GM19025 (cell line): ENCODE measurements around the gene GLT6D1.
"Not testable (repeated sequence)": the region's sequence is repeated elsewhere in the genome, so short reads cannot be mapped to it uniquely, and the experiment has no call there.

Source experiments
- ATAC-seq: cut with Tn5 transposase; IDR thresholded peaks from one replicate; pipeline ENCODE4 v1.9.1; 2021; ENCODE audit warnings: mild to moderate bottlenecking, low read depth, moderate library complexity; ENCODE audit not compliant: unreplicated experiment

Gene GLT6D1

DNA sequence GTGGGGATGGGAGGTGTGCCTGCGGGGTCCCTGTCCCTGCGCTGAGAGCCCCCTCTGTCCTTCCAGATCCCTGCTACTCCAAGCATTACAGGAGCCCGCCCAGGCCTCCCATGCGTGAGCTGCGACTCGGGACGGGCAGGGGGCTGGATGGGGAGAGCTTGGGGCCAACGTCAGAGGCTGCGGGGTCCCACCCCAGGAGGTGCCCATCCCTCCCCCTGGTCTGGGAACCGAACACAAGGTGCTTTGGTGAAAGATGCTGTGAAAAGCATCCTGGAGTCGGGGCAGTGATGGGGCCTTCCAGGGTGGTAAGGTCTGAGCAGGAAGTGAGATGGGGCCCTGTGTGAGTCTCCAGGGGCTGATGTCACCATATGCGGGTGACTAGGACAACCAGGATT lies 26.5 kb upstream of the GLT6D1 start:
- no peak for ATAC-seq

DNA sequence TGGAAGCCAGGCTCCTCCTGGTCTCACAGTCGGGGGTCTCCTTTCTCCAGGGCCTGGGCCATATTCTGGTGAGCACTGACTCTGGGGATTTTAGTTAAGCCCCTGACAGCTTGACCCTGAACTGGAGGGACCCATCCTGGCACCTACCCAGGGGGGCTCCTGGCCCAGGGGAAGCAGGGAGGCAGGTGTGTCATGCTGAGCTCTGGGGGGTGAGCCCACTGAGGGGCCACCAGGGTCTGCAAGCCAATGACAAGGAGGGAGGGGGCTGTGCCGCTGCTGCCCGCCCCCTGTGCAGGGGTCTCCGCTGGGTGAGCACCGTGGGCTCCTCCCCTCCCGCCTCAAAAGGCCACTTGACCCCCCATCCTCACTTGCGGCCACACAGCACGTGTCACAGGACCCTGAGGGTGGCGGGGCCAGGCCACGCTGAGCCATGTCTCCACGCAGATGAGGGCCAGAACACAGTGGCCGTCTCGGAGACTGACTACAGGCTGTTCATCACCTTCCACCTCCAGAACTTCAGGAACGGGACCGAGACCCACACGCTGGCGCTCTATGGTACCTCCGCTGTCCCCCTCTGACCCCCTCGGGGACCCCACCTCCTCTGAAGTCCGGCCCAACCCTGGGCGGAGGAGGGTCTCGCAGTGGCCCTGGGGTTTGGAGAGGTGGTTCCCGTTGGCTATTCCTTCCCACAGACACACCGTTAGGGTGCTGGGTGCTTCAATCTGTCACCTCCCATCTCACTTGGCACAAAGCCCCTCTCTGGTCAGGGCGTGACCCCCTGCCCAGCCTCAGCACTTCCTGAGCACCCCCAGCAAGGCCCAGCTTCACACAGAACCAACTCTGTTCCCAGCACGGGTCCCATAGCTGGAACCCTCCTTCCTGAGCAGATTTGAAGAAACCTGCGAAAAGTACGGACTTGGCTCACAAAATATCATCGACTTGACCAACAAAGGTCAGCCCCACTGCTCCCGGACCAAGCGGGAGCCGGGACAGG lies 25.8 kb upstream of the GLT6D1 start:
- ATAC-seq: no peak

DNA sequence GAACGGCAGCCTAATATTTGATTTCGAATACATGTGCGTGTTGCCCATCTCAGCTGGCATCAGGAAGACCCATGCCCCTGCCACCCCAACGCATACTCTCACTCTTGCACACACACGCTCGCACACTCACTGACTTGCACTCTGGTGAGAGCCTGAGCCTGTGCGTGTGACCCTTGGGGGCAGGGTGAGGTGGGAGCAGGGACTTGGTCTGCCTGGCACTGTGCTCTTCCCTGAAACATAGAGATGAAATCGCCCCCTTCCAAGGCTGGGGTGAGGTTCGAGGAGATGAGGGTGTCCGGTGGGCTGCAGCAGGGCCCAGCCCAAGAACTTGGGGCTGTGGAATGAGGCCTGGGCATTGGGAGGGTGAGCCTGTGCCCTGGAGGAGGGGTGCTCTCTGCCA lies 24.9 kb upstream of the GLT6D1 start:
- ATAC-seq: no peak

DNA sequence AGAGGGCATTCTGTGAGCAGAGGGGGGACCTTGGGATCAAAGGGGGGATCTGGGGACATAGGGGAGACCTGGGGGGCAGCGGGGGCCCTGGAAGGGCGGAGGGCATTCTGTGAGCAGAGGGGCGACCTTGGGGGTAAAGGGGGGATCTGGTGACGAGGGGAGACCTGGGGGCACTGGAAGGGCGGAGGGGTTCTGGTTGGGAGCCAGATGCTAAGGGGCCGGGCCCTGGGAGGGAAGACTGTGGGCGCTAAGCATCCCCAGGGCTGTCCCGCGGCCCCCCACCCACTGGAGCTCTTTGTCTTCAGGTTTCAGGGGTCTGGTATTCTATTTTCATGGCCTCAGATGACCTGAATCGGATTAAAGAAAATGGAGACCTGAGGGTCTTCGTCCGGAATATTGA lies 24.5 kb upstream of the GLT6D1 start:
- ATAC-seq: no peak

DNA sequence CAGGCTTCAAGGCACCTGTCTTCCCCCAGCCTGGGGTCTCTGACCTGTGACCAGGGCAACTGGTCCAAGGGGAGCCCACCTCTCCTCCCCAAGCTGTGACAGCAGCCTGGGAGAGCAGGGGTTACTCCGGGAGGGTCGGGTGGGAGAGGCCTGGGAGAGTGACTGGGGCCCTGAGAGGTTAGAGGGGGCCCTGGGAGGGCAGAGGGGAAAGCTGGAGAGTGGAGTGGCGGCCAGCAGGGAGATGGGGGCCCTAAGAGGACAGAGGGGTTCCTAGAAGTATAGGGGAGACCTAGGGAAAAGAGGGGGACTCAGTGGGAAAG lies 24.1 kb upstream of the GLT6D1 start:
- no peak for ATAC-seq

DNA sequence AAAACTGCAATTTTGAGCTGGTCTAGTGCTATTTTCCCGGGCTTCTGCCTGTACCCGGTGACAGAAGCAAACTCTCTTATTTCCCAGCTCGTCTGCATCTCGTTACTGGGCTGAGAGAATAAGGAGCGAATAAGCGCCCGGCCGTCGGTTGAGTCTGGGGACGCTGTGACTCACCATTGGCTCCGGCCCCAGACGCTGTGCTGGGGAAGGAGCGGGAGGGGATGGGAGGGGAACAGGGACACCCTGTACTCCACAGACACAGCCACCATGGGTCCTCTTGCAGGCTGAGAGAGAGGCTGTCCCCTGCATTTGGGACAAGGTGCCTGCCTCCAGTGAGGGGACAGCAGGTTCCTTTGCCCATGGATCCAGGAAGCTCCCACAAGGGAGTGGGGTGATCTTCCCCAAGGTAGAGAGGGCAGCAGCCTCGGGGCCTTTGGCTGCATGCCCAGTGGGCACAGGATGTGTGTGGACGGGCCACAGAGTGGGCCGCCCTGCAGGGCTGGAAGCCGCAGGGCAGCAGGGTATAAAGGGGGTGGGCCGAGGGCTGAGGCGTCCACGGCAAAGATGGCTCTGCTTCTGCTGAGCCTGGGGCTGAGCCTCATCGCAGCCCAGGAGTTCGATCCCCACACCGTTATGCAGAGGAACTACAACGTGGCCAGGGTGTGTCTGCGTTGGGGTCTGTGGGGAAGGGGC lies 23.6 kb upstream of the GLT6D1 start, which contains the start of gene LCN9:
LCN9 (plus strand) TSS at position 552 of the 693 bp plus-strand sequence; CDS start at position 565, 13 bp downstream.
- no peak for ATAC-seq

DNA sequence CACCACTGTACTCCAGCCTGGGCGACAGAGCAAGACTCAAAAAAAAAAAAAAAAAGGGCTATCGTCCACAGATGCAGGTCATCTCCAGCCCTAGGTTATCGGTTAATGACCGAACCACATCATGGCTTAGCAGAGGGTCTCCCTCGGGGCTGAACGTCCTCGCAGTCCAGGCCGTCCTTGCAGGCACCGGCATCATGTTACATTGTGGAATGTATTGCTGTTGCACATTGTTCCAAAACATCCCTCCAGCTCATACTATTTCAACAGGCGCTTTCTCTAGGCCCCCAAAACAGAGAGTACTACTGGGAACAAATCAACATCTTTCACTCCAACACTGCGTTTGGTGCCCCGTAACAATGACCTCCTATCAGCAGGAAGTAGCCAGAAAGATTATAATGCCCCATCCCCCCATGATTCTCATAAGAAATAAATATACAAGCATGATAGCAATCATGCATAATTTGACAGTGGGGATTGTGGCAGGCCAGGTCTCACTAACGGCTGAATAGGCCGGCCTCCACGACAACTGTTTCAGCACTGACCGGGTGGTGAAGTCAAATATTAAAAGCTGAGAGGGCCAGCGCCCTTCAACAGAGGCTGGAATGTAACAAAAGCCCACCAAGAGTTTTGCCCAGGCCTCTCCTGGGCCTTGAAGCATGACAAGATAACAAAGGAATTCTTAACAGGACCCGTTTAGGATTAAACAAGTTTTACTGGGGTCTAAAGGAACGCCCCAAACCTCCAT lies 22.6 kb upstream of the GLT6D1 start:
- no peak for ATAC-seq

DNA sequence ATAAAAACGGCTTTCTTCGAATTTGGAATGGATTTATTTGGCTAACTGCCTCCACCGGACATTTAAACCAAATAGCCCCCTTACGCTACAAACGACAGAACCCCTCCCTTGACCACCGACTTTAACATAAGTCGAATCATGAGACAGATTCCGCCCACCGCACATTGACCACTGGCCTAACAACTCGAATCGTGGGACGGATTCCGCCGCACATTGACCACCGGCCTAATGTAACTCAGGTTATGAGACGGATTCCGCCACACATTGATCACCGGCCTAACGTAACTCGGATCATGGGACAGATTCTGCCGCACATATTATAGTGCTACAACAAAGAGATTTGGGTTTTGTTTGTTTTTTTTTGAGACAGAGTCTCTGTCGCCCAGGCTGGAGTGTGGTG lies 21.1 kb upstream of the GLT6D1 start:
- ATAC-seq: no peak

DNA sequence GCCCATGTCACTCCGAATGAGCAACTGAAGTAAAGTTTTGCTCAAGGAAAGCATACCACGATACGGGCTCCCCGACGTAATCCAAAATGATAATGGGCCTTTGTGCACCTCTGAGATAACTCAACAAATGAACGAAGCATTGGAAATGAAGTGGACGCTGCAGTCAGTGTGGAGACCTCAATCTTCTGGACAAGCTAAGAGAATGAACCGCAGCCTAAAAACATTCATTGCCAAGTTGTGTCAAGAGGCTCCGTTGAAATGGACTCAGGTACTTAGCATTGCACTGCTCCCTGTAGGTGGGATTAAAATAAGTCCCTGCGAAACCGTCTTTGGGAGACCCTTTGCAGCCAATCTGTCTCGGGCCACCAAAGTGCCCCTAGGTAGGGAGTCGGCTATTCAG lies 19.9 kb upstream of the GLT6D1 start:
- no peak for ATAC-seq

DNA sequence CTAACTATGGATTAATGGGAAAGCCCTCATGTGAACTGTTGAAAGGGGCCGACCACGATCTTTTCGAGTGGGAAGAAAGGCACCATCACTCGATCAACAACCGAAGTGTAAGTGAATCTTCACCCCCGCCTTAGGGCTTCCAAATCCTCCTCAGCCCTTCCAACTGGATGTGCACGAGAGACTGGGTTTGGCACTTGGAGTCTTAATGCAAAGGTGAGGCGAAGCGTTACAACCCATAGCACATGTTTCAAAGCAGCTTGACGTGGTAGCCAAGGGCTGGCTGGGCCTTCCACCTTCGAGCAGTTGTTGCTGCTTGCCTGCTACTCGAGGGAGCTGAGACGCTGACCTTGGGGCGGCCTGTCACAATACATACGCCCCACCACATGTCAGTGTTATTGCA lies 18.1 kb upstream of the GLT6D1 start:
- ATAC-seq: no peak

DNA sequence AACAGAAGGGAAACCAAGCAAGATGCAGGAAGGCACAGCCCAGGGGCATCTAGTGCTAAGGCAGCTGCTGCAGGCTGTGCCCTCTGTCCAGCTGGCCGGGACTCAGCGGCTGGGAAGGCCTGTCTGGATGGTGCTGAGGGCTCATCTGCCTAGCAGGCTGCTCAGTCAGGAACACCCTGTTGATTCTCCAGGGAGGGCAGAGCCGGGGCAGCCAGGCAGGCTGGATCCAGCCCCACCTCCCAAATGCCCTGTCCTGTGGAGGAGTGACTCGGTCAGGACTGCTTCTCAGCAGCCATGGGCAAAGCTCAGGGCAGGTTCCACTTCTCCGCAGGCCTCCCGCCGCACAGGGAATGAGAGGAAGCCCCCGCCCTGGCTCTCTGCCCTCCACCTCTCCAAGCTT lies 16.0 kb upstream of the GLT6D1 start:
- ATAC-seq: no peak

DNA sequence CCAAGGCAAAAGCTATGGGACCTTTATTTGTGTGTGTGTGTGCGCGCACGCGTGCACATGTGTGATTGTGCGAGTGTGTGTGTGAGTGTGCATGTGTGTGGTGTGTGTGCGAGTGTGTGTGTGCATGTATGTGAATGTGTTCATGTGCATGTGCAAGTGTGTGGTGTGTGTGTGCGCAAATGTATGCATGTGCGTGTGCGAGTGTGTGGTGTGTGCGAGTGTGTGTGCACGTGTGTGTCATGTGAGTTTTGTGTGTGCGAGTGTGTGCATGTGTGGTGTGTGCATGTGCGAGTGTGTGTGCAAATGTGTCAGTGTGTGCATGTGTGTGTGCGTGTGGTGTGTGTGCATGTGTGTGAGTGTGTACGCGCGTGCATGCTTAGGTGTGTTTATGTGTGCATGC lies 11.1 kb upstream of the GLT6D1 start:
- no peak for ATAC-seq

DNA sequence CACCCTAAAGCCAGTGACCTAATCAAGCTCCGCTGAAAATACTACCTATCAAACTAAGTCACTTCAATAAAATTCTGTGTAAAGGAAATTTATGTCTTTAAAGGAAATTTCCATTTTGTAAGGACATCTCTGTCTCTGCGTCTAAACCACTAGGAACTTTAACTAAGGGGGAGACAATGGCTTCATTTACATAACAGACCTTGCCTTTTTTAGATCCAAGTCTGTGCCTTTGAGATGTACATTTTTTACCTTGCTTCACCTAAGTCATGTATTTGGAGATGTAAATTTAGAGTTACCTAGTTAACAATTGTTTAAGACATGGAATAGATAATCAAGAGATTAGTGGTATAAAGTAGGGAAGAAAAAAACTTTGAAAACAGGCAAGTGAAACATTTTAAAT lies 10.2 kb upstream of the GLT6D1 start:
- no peak for ATAC-seq

DNA sequence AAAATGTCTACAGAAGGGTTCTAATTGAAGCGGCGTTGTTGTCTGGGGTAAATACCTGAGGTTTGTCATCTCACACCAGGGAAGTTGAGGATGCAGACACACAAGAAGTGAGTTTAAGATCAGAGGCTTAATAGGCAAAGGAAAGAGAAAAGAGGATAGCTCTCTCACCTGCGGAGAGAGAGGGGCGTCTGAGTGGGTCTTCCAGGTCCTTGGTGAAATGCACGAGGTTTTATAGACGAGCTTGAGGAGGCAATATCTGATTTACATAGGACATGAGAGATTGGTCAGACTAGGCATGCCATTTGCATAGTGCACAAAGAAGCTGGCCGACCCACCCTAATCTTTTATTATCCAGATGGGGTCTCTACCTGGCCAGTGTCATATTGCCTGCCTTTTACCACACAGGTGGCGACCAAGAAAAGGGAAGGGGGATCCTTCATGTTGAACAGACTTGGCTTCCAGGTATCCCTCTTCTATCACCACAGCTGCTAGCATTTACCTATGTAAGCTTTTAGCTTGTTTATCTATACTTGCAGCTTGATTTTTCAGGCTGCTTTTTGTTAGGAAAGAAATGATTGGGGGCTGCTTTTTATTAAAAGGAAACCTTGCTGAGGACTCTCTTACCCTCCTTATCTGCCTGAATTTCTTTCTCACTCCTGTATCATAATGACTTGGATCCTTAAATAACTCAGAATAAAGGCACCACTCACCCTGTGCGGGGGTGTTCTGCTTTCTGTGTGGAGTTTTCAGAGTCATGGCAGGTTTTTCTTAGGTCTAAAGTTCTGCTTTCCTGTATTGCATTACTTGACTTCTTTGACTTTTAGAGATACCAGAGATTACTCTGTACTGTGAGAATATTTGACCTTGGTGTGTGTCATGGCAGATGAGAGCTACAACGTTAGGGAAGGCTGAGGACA lies 9.4 kb upstream of the GLT6D1 start:
- no peak for ATAC-seq

DNA sequence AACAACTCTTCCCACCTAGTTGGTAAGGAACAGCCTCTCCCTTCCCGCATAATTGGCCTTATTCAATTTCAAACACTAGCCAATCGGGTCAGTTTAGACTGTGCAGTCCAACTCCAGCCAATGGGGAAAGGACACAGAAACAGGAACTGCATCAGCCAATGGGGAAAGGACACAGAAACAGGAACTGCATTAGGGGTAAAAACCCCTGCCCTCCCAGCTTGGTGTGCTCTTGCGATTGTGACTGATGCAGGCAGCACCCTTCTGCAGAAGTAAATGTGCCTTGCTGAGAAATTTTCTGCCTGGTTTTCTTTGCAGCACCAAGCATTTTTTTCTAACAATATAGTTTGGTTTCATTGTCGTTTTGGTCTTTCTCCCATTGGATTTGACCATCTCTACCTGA lies 8.5 kb upstream of the GLT6D1 start:
- ATAC-seq: no peak

DNA sequence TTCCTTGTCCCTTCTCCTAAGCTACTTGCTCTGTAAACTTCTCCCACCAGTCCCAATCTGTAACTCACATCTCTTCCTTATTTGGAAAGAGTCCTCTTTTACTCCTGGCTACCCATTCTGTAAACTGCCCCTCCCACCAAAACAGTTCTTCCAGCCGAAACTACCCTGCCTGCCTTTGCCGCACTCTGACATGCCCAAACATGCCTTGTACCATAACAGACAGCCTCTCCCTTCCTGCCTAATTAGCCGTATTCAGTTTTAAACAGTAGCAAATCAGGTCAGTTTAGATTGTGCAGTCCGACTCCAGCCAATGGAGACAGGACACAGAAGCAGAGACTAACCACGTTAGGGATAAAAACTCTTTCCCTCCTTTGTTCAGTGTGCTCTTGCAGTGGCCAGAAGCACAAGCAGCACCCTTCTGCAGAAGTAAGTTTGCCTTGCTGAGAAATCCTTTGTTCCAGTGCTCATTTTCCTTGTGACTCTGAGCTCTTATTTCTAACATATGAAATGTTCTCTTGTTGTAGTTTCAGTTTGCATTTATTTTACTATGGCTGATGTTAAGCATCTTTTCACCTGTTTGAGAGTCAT lies 5.4 kb upstream of the GLT6D1 start:
- ATAC-seq: no peak

DNA sequence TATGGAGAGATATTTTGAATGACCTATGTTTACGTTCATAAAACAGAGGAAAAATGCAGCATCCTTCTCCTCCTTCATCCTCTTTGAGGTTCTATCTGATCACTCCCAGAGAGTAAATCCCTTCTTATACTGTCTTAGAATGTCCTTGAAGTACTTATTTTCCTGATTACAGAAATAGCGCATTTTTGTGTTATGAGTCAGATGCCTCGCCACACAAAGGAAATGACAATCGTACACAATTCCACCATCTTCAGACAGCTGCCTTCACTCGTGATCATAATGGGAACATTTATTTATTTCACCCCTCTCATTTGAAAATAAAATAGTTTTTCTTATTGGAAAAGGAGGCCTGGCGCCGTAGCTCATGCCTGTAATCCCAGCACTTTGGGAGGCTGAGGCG lies 2.4 kb upstream of the GLT6D1 start:
- no peak for ATAC-seq

DNA sequence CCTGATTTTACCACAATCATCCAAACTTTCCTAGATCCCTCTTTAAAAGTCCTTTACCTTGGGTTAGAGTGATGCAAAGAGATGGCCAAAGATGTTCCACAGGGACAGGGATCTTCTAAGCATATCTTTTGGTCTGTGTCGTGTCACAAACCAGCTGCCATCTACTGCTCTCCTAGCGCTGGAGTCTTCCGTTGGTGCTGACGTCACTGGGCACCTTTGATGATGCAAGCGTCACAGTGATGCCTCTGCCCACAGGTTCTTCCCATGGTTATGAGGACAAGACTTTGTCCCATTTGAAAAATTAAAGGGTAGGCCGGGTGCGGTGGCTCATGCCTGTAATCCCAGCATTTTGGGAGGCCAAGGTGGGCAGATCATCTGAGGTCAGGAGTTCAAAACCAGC lies 1.7 kb upstream of the GLT6D1 start:
- no peak for ATAC-seq

DNA sequence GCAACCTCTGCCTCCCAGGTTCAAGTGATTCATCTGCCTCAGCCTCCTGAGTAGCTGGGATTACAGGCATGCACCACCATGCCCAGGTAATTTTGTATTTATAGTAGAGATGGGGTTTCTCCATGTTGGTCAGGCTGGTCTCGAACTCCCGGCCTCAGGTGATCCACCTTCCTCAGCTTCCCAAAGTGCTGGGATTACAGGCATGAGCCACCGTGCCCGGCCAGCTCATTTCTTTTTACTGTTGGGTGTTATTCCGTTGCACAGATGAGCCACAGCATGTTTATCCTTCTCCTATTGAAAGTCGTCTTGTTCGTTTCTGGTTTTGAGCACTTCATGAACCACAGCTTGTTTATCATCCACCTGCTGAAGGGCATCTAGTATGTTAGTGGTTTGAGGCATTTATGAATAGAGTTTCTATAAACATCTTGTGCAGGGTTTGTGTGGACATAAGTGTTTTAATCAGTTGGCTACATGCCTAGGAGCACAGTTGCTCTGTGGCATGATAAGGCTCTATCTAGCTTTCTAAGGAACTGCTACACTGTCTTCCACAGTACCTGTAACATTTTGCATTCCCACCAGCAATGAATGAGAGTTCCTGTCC lies 2.3 kb downstream of the GLT6D1 start:
- ATAC-seq: not testable (repeated sequence)
